HG03342 (cell line): ENCODE measurements around the gene TFEB.
"Not testable (repeated sequence)": the region's sequence is repeated elsewhere in the genome, so short reads cannot be mapped to it uniquely, and the experiment has no call there.

Experiments
- ATAC-seq: cut with Tn5 transposase; IDR thresholded peaks from one replicate; pipeline ENCODE4 v1.9.1; 2021; ENCODE audit warnings: mild to moderate bottlenecking, moderate library complexity; ENCODE audit not compliant: unreplicated experiment

Gene TFEB

GRCh38 chr6:41766043-41766664 lies 30.7 kb upstream of the TFEB start:
- not testable (repeated sequence) for ATAC-seq

DNA sequence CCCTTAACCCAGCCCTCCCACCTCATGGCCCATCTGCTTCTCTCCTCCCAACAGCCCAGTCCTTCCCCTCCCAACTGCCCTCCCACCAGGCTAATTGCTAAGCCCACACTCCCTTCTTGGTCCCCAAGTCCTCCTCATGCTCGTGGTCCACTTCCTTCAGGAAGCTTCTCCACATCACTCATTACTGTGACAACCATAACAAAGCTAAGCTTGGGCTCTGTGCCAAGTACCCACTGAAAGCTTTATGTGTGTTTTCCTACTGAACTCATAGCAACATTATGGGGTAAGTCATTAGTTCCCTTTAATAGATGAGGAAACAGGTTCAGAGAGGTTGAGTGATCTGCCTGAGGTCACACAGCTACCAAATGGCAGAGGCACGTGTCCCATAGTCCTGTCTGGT lies 28.1 kb upstream of the TFEB start:
- no peak for ATAC-seq

GRCh38 chr6:41759905-41760579 lies 24.6 kb upstream of the TFEB start:
- no peak for ATAC-seq

- ATAC-seq = no peak
These were observed 23.9 kb upstream of the TFEB start for GRCh38 chr6:41759106-41759904.

DNA sequence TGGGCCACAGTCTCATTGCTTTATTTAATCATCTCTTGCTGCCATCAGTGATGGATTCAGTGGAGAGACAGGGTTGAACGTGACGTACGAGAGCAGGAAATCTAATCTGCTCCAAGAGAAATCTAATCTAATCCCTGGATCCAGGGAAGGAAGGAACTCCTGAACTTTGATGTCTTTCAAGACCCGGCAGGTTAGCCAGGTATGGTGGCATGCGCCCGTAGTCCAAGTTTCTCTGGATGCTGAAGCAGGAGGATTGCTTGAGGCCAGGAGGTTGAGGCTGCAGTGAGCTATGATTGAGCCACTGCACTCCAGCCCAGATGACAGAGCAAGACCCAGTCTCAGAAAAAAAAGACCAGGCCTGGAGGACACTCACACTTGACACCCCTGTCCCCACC lies 23.2 kb upstream of the TFEB start:
- no peak for ATAC-seq

GRCh38 chr6:41757931-41758640 lies 22.7 kb upstream of the TFEB start:
- ATAC-seq = no peak

DNA sequence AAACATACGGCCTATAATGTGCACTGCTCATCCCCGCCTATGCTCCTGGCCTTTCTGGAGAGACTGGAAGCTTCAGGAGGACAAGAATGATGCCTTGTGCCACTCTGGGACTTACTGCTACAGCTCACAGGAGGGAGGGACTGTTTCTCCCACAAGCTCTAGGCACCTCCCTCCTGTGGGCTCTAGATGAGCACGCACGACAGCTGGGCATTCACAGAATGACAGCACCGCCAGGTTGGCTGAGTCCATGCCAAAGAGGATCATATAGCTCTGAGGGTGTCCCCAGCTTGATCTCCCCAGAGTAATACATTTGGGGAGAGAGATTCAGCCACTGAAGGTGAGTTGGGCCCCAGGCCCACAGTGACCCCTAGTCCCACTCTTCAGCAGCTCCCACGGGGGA lies 21.9 kb upstream of the TFEB start:
- no peak for ATAC-seq

DNA sequence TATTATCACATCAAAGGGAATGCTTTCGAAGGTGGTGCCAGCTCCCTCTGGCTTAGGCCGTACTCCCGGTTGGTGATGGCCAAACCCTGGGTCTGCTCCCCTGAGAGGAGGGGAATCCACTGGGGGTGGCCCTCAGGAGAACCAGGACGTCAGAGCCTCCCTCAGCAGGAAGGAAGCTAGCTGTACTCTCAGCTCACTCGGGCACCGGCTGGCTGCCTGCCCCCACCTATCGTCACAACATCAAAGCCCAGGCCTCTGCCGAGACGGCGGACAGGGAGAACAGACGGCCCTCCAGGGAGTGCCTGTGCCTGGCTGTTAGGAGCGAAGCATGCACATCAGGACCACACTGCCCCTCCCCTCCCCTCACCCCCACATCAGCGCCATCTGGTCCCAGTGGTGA lies 20.9 kb upstream of the TFEB start:
- ATAC-seq = no peak

- ATAC-seq = no peak
These were observed 20.5 kb upstream of the TFEB start for GRCh38 chr6:41755895-41756294.

DNA sequence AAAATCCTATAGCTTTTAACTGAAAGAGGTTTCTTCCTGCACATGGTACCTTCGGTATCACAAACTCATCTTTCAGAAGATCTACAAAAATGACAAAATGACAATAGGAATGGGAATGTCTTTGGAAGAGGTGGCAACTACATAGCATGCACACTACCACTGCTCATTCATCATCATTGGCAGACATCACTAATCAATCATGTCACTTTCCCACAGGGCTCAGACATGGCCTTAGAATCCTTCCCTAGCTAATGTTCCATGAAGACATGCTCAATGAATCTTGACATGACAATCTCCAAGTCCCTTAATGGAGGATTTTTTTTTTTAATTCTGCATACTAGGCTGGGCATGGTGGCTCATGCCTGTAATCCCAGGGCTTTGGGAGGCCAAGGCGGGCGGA lies 15.0 kb upstream of the TFEB start:
- ATAC-seq = no peak

- no peak for ATAC-seq
These were observed 13.1 kb upstream of the TFEB start for GRCh38 chr6:41748542-41748941.

GRCh38 chr6:41748102-41748477 lies 12.7 kb upstream of the TFEB start:
- no peak for ATAC-seq

DNA sequence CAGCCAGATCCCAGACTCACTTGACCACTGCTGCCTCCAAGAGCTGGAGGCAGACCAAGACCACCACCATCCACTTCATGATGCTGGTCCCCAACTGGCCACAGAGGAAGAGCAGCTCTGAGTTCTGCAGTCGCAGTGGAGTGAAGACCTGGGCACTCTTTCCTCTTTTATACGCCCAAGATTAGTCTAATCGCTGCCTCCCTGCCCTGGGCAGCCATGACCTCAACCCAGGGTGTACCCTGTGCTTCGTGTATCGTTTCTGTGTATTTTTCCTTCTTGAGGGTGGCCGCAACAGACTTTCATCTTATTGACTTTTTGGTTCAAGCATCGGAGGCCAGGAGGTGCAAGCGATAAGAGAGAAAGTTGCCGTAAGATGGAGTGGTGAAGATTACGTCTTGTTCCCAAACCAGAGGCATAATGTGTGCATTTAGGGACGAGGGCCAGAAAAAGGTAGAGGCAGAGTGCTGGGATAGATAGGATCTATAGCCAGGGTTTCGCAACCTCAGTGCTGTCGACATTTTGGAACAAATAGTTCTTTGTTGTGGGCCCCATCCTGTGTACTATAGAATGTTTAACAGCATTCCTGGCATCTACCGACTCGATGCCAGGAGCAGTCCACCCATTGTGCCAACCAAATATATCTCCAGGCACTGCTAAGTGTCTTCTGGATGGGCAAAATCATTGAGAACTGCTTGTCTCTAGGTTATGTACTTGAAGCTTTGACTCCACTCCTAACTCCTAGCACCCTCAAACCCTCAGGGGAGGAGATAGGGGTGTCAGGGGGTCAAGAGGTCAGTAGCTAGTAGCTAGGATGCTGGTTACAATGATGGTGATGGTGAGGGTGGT lies 12.1 kb upstream of the TFEB start, which contains the start of gene PGC:
Gene PGC (minus strand): TSS at position 142 of the 846 bp plus-strand sequence. CDS start 63 bp downstream, at position 79.
- ATAC-seq = no peak

DNA sequence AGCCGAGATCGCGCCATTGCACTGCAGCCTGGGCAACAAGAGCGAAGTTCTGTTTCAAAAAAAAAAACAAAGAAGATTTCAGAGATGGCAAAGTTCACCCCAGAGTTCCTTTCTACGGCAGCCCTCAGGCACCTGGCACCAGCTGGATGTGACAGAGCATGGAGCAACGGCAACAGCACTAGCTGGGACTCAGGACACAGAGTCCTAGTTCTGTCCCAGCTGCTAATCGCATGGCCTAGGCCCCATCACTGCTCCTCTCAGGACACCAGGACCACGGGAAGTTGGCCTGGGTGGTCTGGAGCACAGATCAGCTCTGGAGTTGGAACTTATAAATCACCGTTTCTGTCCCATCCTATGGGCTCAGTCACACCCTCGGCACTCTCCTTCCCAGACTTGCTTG lies 10.7 kb upstream of the TFEB start:
- no peak for ATAC-seq

GRCh38 chr6:41744236-41744787 lies 8.9 kb upstream of the TFEB start:
- no peak for ATAC-seq

DNA sequence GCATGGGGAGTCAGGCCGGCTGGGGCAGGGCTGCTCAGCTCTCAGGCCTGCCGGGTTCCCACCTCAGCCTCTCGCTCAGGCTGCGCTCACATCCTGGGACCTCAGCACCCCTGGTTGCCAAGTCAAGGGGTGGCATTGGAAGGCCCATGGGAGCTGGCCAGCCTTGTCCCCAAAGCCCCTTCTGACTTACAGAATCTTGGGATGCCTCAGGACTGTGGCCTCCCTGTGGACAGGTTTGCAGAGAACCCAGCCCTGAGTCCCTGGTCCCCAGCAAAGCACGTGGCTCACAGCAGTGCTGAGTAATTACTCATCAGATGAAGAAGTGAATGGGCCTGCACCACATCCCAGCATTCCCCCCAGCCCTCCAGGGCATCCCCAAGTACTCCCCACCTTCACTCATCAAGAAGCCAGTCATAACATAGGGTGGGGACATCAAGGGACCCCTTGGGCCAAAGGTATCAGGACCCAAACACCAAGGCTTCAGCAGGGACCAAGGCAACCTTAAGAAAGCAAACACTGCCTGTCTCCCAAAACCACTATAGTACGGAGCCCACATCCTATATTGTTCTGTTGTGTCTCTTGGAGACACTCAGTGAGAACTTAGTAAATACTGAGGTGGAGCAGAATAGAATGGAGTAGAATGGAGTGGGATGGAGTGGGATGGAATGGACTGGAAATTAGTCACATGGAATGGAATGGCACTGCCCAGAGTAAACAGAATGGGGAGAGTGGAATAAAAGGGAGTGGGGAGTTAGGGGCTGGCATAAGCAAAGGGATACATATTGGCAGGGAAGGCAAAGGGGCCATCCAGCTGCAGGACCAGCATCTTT lies 8.2 kb upstream of the TFEB start:
- ATAC-seq = no peak

DNA sequence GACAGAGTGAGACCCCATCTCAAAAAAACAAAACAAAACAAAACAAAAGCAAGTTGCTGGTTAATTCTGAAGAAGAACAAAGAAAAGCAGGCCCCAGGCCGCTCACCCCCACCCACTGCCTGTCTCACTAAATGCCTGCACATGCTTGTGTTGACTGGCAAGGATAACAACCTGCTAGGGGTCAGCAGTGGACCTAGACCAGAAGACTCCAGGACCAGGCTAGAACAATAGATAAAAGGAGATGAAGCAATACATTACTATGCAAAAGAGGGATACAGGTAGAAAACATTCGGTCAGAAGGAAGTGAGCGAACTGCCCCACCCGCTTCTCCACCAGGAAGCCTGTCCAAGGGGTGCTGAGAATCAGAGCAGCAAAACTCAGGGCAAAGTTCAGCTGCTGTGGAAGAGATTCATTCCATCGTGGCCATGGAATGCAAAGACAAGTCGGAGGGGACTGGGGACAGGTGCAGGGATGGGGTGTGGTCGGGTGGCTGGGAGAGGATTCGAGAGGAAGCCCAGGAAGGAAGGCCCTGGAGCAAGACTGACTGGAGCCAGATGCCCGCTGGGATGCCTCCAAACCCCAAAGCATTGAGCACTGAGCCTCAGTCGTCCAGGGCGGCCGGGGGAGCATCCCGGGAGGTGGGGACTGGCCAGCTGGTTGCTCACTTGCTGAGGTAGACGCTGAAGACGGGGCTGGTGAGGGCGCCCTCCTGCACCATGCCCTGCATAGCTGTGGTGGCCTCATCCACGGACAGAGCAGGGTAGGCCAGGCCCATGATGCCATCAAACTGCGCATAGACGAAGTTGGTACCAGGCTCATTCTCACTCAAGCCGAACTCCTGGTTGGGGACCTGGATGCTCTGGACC lies 6.5 kb upstream of the TFEB start:
- no peak for ATAC-seq
